RPMI7951 (cell line): ENCODE results near the gene SLC38A11. TPM values are rescaled to one million over a fixed set of nuclear protein-coding genes. Genes with fewer than 3 reads are reported as not detected.

Source experiments
- DNase-seq: peaks from one replicate; pipeline ENCODE4 v3.0.0-alpha.2; 2012; ENCODE audit warnings: low read depth
- total RNA-seq: library from RNA; depleted of rRNA; stranded (reverse); fragments of >200 nt; shearing (Covaris generic); gene quantifications from 2 replicates; pipeline ENCODE4 v1.2.3, GENCODE V29; 2014

Gene SLC38A11
- total RNA-seq, 1 experiment from 2014 or later: not detected

DNA sequence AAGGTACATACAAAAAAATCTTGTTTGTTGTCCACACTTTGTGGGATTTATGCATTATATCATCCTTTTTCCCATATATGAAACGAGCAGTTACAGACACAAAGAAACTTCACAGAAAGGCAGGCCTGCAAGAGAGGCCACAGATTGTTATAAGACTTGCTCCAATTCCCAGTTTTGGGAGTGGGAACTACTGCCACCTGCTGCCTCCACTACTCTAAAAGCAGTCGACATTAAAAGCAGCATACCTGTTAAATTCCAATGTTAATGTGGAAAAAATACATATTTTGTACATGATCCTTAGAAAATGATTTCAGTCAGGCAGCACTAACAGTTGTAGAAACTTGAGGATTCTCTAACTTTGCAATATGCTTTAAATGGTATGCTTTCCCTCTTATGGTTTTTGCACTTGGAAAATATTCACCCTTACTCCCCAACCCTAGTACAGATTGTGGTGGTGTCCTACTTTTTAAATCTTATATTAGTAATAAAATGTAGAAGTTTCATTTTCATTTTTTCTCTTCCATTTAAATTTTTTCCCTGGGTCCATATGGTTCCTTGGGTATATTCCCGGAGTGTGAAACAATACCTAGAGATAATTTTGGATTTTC, 37.9 kb downstream of the SLC38A11 start:
- peak; percentile 6 for DNase-seq

DNA sequence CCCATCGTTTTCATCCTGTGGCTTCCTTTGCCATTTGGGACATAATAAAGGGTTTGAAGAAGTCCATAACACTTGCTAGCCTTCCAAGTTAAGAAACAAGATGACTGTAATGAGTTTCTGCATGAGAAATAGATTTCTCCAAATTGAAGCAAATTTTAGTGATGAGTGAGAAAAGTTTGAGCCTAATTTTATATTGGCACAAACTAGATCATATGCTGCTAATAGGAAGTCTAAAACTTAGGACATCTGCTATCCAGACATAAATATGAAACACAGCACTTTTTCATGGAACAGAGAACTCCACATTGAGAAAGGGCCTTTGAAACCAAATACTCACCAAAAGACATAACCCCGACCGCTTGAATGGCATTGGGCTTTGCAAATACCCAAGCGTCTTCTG, 39.8 kb downstream of the SLC38A11 start:
- no peak for DNase-seq

DNA sequence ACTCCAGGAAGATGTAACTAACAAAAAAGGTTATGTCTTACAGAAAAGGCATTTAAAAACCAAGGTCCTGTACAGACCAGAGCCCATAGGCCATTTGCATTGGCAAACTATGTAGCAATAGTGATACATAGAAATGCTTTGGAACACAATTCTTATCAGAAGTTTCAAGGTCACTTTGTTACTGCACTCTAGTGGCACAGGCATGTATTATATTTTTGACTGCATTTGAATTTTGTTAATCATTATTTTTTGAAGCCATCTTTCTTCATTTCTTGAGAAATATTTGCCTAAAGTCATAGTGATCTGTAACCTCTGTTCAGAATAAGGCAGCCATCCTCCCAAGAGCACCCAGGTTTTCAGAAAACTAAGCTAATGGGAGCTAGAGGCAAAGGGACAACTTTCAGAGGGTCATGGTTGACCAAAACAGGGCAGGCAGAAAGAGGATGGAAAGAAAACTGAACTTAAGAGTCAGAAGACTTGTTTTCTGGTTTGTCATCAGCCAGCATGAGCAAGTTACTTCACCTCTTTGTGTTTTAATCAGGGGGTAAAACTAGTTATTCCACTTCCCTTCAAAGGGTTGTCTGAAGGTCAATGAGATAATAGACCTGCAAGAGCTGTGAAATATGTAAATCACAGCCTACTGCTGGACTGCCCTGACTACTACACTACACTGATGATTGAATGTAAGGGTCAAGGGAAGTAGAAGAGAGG, 41.5 kb downstream of the SLC38A11 start:
- DNase-seq: peak; percentile 22

DNA sequence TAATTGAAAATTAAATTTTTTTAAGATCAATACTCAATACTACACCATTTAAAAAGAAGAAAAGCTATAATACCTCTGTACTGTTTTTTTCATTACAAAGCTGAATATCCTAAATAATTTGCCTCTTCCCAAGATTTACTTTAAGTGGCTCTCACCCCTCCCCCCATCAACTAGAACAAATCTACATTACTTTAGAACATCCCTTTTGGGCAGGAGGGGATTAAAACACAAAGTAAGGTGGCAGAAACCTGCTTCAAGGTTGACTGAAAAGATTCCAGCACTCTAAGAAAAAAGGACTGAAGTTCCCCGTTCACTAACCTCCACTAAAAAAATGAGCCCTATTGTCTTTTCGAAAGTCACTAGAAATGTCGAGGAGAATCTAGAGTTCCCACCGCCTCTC, 42.3 kb downstream of the SLC38A11 start:
- DNase-seq: no peak

DNA sequence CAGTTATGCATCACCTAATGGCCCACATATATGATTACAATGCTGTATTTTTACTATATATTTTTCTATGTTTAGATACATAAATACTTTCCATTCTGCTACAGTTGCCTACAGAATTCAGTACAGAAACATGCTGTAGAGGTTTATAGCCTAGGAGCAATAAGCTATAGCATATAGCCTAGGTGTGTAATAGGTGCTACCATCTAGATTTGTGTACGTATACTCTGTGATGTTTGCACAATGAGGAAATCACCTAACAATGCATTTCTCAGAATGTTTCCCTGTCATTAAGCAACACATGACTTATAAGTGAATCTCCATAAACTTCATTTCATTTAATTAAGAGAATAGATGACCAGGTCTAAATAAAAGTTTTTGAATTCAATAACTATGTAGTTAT, 43.5 kb downstream of the SLC38A11 start:
- no peak for DNase-seq

DNA sequence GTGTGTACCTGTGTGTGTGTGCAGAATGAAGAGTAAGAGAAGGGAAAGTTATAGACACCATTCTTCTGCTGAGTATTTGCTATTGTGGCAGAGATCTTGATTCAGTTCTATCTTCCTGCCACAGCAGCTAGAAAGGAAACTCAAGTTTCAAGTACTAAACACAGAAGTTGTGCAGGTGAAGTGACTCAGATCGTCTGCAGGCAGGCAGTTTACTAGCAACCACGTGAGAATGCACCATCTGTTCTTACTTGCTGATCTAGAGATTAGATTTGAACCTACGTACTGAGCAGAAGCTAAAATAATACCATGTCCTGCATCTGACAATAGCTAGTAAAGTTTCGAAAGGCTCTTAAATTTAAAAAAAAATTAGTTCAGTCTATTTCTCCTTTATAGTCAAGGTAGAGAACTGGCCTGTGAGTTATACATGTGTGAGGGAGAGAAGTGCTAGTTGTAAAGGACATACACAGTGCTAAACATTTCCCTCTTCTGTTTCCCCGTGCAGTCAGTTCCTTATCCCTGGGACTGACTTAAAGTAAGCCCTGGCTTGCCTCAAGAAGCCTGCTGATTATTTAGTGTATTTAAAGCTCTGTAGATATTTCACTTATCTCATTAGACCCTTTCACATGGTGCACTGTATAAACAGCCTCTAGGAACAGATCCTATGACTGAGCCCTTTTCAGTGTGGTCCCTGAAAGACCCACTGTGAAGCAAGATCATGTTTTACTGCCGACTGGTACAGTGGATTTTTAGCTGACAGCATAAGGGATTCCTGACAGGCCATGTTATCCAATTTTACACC, 45.0 kb downstream of the SLC38A11 start:
- peak; percentile 29 for DNase-seq

DNA sequence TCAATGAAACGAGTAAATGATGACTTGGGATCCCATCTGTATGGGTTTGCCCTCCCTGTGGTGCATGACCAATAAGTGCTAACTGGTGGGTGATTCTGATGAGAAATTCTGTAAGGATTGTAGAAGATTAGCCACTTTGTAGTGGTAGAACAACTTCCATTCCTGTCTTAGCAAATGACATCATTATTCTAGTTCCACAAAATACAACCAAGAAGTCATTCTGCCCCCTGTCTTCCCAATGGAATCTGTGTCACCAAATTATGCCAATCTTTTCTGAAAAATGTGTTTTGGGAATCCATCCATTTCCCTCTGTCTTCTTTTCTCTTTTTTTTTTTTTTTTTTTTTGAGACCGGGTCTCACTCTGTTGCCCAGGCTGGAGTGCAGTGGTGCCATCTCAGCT, 48.4 kb downstream of the SLC38A11 start:
- DNase-seq: no peak

DNA sequence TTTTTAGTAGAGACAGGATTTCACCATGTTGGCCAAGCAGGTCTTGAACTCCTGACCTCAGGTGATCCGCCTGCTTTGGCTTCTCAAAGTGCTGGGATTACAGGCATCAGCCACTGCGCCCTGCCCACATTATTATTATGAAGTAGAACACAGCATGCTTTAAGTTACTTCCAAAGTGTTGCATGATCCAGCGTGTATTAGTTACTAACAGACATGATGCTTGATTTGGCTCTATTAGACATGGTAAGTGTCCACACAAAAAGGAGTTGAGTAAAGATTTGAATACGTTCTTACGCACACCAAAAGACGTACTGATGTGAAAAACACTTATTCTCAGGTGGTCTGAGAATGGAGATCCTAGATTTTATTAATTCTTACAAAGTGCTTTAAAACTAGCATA, 50.0 kb downstream of the SLC38A11 start:
- DNase-seq: no peak

DNA sequence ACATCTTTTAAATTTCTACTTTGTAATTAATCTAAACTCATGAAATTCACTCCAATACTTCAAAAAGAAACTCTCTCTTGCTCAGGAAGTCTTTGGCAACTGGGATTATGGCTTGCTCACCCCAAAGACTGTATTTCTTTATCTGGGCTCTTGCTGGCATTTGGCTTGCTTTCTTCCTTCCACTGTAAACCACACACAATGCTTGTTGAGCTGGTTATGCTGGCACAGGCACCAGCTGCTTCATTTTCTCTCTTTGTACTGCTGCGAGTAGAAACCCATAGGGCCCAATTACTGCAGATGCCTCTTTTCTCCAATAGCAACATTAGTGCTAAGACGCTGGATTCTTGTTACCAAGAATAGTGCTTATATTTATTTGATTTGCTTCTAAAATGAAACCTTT, 51.4 kb downstream of the SLC38A11 start:
- DNase-seq: peak; percentile 11

DNA sequence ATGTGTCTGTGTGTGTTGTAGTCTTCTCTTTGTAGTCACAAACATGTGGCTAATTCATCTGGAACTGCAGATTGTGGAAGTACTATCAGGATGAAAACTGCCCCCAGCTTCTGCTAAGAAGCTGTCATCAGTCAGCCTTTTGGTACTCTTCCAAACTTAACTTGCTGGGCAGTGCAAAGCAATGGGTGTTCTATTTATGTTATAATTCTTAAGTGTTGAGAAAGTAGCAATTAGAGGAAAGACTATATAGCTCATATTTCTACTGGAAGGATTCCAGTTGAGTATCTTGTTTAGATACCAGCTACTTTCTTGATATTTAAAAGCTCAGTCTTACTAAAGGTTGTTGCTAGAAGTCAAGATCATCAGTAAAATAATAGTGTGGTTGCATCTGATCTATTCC, 52.1 kb downstream of the SLC38A11 start:
- DNase-seq: peak; percentile 16

DNA sequence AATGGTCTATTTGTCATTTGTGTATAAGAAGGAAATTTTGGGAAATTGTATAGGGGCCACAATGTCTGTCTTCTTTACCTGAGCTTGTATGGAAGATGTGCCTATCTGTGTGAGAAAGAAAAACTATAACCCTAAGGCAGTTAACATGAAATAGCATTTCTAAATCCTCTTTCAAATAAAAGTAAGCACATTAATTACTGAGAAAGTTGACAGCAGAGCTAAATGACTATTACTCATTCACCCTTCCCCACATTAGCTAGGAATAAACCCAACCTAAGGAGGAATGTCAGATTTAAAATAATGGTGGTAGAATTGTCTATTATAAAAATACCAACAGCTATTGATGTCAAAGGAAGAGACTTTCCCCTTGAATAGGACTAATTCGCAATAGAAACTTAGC, 56.2 kb downstream of the SLC38A11 start:
- DNase-seq: no peak

DNA sequence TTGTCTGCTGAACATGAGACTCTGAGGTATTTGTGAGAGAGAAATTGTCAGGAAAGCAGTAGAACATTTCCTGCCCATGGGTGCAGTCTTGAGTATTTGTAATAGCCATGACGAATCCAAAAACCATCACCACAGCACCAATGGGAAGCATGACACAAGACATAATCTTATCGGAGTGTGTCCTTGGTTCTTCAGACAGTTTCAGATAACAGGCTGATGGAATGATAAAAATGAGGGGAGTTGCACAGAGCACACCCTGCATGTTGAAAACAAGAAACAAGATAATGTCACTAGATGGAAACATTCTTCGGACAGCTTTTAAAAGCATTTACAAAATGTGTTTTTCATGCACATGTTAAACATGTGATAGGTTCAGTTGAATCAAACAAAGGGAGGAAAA, 56.9 kb downstream of the SLC38A11 start:
- DNase-seq: peak; percentile 66

DNA sequence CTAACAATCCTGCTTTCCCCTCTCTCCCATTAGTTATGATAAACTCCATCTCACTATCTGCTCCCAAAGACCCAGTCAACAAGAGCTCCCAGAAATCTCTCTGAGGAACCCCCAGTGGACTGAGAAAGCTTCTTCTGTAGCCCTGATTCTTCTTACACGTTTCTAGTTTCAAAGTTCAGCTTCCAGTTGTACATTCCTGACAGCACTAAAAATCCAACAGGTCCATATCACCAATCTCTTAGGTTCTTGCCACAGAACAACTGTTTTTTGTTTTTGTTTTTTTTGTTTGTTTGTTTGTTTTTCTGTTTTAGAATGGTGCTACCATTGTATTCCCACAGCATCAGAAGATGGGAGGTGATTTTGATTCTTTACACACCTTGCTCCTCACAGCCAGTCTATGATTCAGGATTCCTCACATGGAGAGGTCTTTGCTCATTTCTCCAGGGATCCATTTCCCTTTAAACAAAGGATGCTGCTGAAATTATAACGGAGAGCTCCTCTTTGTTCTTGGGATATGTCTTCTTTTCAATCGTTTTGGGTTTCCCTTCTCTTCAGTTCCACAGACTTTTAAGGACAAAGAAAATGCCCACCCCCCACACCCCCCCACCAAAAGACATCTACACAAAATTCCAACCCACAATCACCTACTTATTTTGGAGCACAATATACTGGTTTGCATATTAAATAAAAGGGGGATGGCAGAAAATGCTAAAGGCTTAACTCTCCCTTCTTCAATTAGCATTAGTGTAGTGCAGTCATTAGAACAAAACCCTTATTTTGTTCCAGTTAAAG, 57.7 kb downstream of the SLC38A11 start:
- no peak for DNase-seq

DNA sequence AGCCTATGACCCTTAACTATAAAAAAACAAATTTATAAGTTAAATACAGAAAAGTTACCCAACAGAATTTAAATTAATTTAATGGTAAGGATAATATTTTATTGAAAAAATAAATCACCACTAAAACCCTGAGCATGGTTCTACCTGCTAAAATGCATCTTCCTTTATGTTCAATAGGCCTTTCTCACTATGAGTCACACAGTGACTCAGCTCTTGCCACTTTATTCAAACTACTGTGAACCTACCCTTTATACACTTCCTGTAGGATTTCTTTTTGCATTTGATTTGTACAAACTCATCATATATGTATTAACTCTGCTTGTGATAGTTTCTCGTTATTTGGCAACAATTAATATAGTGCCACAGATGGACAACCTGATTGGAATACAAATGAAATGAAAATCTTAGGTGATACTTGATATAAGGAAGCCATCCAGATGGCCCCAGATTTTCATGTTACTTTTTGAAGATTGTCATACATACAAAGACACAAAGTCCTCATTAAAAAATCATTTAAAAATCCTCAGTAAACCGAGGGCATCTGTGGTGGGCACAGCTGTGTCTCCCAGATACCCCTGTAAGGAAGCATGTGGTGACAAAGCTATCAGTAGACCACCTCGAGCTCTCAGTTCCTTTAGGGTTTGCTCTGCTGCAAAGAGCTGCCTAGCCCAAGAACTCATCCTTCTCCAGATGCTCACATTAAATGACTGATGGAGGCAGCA, 58.5 kb downstream of the SLC38A11 start:
- DNase-seq: peak; percentile 68

DNA sequence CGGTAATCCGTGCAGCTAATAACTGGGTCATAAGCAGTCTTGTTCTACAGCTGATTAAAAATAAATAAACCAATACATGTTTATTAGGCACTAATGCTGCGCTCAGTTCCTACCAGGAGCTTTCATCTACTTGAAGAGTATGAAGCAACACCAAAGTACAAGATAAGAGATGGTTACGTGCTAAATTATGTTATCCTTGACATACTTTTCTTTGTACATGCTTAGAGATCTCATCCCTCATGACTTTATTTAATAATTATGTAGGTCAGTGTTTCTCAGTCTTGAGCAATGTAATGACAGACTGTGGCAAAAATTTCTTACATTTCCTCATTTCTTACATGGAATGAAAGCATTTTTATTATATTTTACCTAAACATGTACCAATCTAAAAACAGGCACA, 59.1 kb downstream of the SLC38A11 start:
- no peak for DNase-seq

DNA sequence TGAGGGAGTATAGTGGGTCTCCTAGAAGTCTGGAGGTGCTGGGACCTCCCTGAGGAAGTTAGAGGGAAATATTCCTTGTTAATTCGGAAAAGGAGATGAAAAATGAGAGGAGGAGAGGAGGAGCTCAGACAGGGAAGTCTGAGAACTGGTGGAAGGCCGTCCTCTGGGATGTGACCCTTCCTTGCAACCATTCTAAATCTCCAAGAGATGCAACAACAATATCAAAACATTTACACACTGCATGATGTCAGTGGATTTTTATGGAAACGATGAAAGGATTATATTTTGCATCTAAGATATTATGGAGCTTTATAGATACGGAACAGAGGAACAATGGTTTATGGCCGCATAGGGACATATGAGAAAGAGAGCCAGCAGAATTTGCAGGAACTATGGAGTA, 63.9 kb downstream of the SLC38A11 start:
- no peak for DNase-seq

DNA sequence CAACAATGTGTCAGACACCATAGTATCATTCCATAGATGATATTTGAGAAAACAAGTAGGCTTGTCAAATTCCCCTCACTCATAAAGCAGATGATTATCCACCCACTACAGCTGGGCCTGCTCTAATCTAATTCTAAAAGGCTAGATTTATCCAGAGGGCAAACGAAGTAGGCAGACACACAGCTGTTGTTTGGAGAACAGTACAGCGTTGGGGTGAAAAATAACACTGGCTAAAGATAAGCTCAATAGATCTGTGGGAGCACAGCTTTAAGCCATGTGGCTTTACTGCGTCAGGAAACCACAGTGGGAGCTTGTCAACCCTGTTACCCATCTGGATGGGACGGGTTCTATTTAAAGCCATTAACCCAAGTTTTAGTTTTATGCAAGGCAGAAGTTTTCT, 64.8 kb downstream of the SLC38A11 start:
- DNase-seq: peak; percentile 52

DNA sequence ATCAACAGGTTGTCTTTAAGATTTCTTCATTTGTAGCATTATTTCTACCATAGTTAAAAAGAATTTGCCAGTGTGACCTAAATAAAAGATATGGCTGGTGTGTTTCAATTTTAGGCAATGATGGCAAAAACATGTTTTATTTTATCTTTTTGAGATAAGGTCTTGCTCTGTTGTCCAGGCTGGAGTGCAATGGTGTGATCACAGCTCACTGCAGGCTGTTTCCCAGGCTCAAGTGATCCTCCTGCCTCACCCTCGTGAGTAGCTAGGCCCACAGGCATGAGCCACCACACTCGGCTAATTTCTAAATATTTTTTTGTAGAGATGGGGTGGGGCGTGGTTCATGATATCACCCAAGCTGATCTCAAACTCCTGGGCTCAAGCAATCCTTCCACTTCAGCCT, 66.7 kb downstream of the SLC38A11 start:
- DNase-seq: no peak

DNA sequence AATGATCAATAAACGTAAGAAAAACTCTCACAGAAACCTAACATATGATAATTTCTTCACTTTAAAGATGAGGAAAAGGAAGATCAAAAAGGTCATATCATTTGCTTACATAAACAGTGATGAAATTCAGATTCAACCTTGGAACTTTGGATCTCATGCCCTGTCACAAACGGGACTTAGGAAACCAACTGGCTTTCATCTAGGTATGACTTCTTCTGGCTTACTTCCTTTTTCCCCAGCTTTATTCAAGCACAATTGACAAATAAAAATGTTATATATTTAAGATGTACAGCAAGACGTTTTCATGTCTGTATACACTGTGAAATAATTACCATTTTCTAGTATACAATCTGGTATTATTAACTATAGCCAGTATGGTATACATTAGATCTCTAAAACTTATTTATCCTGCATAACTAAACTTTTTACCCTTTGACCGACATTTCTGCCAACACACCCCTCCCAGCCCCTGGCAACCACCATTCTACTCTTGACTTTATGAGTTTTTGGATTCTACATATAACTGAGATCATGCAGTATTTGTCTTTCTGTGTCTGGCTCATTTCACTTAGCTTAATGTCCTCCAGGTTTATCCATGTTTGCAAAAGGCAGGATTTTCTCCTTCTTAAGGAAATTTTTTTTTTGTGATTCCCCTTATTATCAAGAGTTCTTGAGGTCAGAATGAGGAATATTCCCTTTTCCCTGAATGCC, 67.7 kb downstream of the SLC38A11 start:
- no peak for DNase-seq

DNA sequence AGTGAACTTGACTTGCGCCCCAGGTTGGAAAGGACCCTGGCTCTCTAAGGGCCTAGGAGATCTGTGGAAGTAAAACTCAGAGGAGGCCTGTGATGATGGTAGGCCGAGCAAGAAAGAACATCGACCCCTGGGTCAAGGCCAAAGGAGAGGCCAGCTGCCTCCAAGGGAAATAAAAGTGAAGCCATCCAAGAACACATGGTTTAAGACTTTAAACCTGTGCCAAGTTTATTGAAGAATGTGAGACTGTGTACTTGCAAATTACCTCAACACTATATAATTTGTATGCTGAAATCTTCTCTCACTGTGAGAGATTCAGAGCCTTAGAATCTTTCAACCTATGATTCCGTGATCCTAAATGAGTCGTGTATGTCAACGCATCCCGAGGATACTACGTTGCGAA, 73.0 kb downstream of the SLC38A11 start:
- DNase-seq: no peak

DNA sequence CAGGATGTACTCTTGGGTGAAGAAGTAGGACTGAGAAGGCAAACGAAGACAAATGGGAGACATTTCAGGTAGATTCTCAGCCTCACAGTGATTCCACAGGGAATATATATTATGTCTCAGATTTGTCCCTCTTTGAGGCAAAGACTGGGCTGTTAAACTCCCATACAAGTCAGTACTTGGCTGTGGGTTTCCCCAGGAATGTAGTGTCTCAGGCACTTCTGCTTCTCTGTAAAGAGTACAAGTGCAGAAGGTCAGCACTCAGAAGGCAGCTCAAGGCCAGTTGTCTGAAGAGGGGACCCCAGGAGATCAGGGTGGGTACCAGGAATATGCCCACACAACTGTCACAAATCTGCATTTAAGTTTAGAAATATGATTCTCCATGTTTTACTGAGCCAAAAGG, 73.8 kb downstream of the SLC38A11 start:
- no peak for DNase-seq
